WTC11 (cell line): ENCODE measurements around the gene LOC128125822.
A peak's percentile ranks its signal among the peaks of the same experiment; 100 is the strongest.
"Not testable (repeated sequence)": the region's sequence is repeated elsewhere in the genome, so short reads cannot be mapped to it uniquely, and the experiment has no call there.

Experiments used
- ATAC-seq: fragments of 200-7000 bp; cut with Tn5 transposase; 2 replicates; pipeline ENCODE4 v1.10.0; 2021; ENCODE audit warnings: mild to moderate bottlenecking, moderate library complexity
- CTCF ChIA-PET: fragments of 300-600 bp; sonication (Branson Sonifier 250); formaldehyde crosslinking; loops from one replicate; lab custom pipeline; 2021; ENCODE audit warnings: antibody characterized with exemption; lab: Charles Lee
- POLR2A ChIA-PET: fragments of 350-600 bp; sonication (Branson Sonifier 250); formaldehyde crosslinking; loops from one replicate; lab custom pipeline; 2021; ENCODE audit warnings: antibody characterized with exemption; lab: Charles Lee
- DNase-seq: peaks from one replicate; pipeline ENCODE4 v3.0.0; 2021; ENCODE audit warnings: low spot score
- H3K27ac Mint-ChIP-seq: 2 replicates; pipeline ENCODE4 v1.8.0; 2021; ENCODE audit warnings: mixed read lengths
- H3K27me3 Mint-ChIP-seq: 2 replicates; pipeline ENCODE4 v1.8.0; 2021; ENCODE audit warnings: low read depth, mild to moderate bottlenecking, moderate library complexity, mixed read lengths
- H3K36me3 Mint-ChIP-seq: 2 replicates; pipeline ENCODE4 v1.8.0; 2021; ENCODE audit warnings: mixed read lengths
- H3K4me1 Mint-ChIP-seq: 2 replicates; pipeline ENCODE4 v1.8.0; 2022; ENCODE audit warnings: mixed read lengths
- H3K4me3 Mint-ChIP-seq: 2 replicates; pipeline ENCODE4 v1.8.0; 2021; ENCODE audit warnings: mild to moderate bottlenecking, moderate library complexity, mixed read lengths
- H3K9me3 Mint-ChIP-seq: 2 replicates; pipeline ENCODE4 v1.8.0; 2021; ENCODE audit warnings: mixed read lengths
- CREB1 ChIP-seq: sonication (generic); formaldehyde crosslinking; IDR thresholded peaks from 2 replicates; pipeline ENCODE4 v1.8.0; 2023; ENCODE audit warnings: mild to moderate bottlenecking, missing genetic modification reagents
- CREM ChIP-seq: sonication (generic); formaldehyde crosslinking; IDR thresholded peaks from 2 replicates; pipeline ENCODE4 v1.8.1; 2022; ENCODE audit warnings: mild to moderate bottlenecking, missing genetic modification reagents, moderate library complexity
- ELF4 ChIP-seq: sonication (generic); formaldehyde crosslinking; IDR thresholded peaks from 2 replicates; pipeline ENCODE4 v1.8.1; 2022; ENCODE audit warnings: low read depth, mild to moderate bottlenecking, moderate library complexity, missing genetic modification reagents
- ETV6 ChIP-seq: sonication (generic); formaldehyde crosslinking; IDR thresholded peaks from 2 replicates; pipeline ENCODE4 v1.8.1; 2022; ENCODE audit warnings: mild to moderate bottlenecking, missing genetic modification reagents
- GABPB1 ChIP-seq: sonication (generic); formaldehyde crosslinking; IDR thresholded peaks from 2 replicates; pipeline ENCODE4 v1.8.1; 2023; ENCODE audit warnings: mild to moderate bottlenecking, missing genetic modification reagents
- GRHL2 ChIP-seq: fragments of 250-450 bp; sonication (Bioruptor Pico); IDR thresholded peaks from 2 replicates; pipeline ENCODE4 v1.8.0; 2022; ENCODE audit warnings: mild to moderate bottlenecking, moderate library complexity; ENCODE audit not compliant: insufficient replicate concordance, severe bottlenecking
- IRF1 ChIP-seq: sonication (generic); formaldehyde crosslinking; IDR thresholded peaks from 2 replicates; pipeline ENCODE4 v1.8.0; 2023; ENCODE audit warnings: missing genetic modification reagents
- MXD4 ChIP-seq: fragments of 250-450 bp; sonication (Bioruptor Pico); IDR thresholded peaks from 2 replicates; pipeline ENCODE4 v1.8.0; 2021; ENCODE audit warnings: mild to moderate bottlenecking, moderate library complexity, borderline replicate concordance
- NFE2L1 ChIP-seq: sonication (generic); formaldehyde crosslinking; IDR thresholded peaks from 2 replicates; pipeline ENCODE4 v1.8.1; 2023; ENCODE audit warnings: missing genetic modification reagents
- NR3C1 ChIP-seq: sonication (generic); formaldehyde crosslinking; conservative IDR thresholded peaks from 2 replicates; pipeline ENCODE4 v1.8.1; 2023; ENCODE audit warnings: low read depth, mild to moderate bottlenecking, missing genetic modification reagents
- PREB ChIP-seq: sonication (generic); formaldehyde crosslinking; IDR thresholded peaks from 2 replicates; pipeline ENCODE4 v1.8.1; 2022; ENCODE audit warnings: mild to moderate bottlenecking, missing genetic modification reagents, moderate library complexity, borderline replicate concordance
- RELA ChIP-seq: sonication (generic); formaldehyde crosslinking; IDR thresholded peaks from 2 replicates; pipeline ENCODE4 v1.8.1; 2022; ENCODE audit warnings: missing genetic modification reagents, mild to moderate bottlenecking, borderline replicate concordance
- SP1 ChIP-seq: sonication (generic); formaldehyde crosslinking; conservative IDR thresholded peaks from 2 replicates; pipeline ENCODE4 v1.8.1; 2022; ENCODE audit warnings: missing genetic modification reagents
- USF1 ChIP-seq: sonication (generic); formaldehyde crosslinking; IDR thresholded peaks from 2 replicates; pipeline ENCODE4 v1.8.0; 2022; ENCODE audit warnings: mild to moderate bottlenecking, missing genetic modification reagents
- ZBTB21 ChIP-seq: sonication (generic); formaldehyde crosslinking; IDR thresholded peaks from 2 replicates; pipeline ENCODE4 v1.8.1; 2023; ENCODE audit warnings: mild to moderate bottlenecking, missing genetic modification reagents, borderline replicate concordance
- ZNF423 ChIP-seq: fragments of 250-450 bp; sonication (Bioruptor Pico); IDR thresholded peaks from 2 replicates; pipeline ENCODE4 v2.1.2; 2022; ENCODE audit warnings: mild to moderate bottlenecking, moderate library complexity
- TF ChIP-seq, protein P1 (sequence below): fragments of 250-450 bp; sonication (Bioruptor Pico); IDR thresholded peaks from 2 replicates; pipeline ENCODE4 v2.1.2; 2022; ENCODE audit warnings: mild to moderate bottlenecking, moderate library complexity
- TF ChIP-seq, protein P2 (sequence below): sonication (generic); formaldehyde crosslinking; IDR thresholded peaks from 2 replicates; pipeline ENCODE4 v1.8.0; 2022; ENCODE audit warnings: mild to moderate bottlenecking, missing genetic modification reagents
- TF ChIP-seq, protein P3 (sequence below): fragments of 250-450 bp; sonication (Bioruptor Pico); IDR thresholded peaks from 2 replicates; pipeline ENCODE4 v1.9.0; 2021; ENCODE audit warnings: mild to moderate bottlenecking, borderline replicate concordance
- TF ChIP-seq, protein P4 (sequence below): fragments of 250-450 bp; sonication (Bioruptor Pico); IDR thresholded peaks from 2 replicates; pipeline ENCODE4 v1.9.0; 2021; ENCODE audit warnings: moderate library complexity, mild to moderate bottlenecking, inconsistent platforms, borderline replicate concordance
- TF ChIP-seq, protein P5 (sequence below): sonication (generic); formaldehyde crosslinking; conservative IDR thresholded peaks from 2 replicates; pipeline ENCODE4 v1.8.1; 2023; ENCODE audit warnings: mild to moderate bottlenecking, low read depth, missing genetic modification reagents, moderate library complexity

The LOC128125822 gene

GRCh38 chr6:63572044-63572746 lies at the start of gene LOC128125822, which contains the start of gene PTP4A1 (continued):
- TF ChIP-seq, protein P1, sequence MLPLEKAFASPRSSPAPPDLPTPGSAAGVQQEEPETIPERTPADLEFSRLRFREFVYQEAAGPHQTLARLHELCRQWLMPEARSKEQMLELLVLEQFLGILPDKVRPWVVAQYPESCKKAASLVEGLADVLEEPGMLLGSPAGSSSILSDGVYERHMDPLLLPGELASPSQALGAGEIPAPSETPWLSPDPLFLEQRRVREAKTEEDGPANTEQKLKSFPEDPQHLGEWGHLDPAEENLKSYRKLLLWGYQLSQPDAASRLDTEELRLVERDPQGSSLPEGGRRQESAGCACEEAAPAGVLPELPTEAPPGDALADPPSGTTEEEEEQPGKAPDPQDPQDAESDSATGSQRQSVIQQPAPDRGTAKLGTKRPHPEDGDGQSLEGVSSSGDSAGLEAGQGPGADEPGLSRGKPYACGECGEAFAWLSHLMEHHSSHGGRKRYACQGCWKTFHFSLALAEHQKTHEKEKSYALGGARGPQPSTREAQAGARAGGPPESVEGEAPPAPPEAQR (CRISPR knock-in tag), result no peak
- TF ChIP-seq SP1, result peak; percentile 92
- no peak for TF ChIP-seq PREB (CRISPR knock-in tag)
- no peak for TF ChIP-seq NR3C1
- TF ChIP-seq ZNF423, result no peak
- TF ChIP-seq CREB1, result no peak
- TF ChIP-seq NFE2L1 (CRISPR knock-in tag), result peak; percentile 86
- TF ChIP-seq, protein P2, sequence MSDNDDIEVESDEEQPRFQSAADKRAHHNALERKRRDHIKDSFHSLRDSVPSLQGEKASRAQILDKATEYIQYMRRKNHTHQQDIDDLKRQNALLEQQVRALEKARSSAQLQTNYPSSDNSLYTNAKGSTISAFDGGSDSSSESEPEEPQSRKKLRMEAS (CRISPR knock-in tag), result peak; percentile 44; the same call in 1 of the 2 replicates
- TF ChIP-seq USF1 (CRISPR knock-in tag), result peak; percentile 40; the same call in 1 of the 2 replicates
- TF ChIP-seq CREM, result peak; percentile 31
- TF ChIP-seq ELF4 (CRISPR knock-in tag), result no peak
- TF ChIP-seq IRF1 (CRISPR knock-in tag), result no peak
- TF ChIP-seq RELA (CRISPR knock-in tag), result no peak

DNA sequence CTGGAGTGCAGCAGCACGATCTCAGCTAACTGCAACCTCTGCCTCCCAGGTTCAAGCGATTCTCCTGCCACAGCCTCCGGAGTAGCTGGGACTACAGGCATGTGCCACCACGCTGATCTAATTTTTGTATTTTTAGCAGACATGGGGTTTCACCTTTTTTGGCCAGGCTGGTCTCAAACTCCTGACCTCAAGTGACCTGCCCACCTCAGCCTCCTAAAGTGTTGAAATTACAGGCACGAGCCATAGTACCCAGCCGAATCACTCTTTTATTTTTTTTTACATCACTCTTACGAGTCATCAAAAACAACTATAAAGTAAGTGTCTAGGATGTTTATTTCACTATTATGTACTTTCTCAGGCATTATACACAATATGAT lies 49.4 kb upstream of the LOC128125822 start:
- ATAC-seq, CTCF ChIA-PET, H3K4me1 Mint-ChIP-seq, H3K36me3 Mint-ChIP-seq, DNase-seq, H3K27ac Mint-ChIP-seq, H3K4me3 Mint-ChIP-seq: not testable (repeated sequence)
- H3K9me3 Mint-ChIP-seq, result peaks cover 15% of the 10 kb centered on the region
- POLR2A ChIA-PET, result interaction anchor here (0.7 kb wide), 1 partner anchor 735 kb away, joined by 3 read pairs; no protein-coding TSS in a partner anchor
- peaks cover 10% of the 10 kb centered on the region for H3K27me3 Mint-ChIP-seq

GRCh38 chr6:63523630-63524029 lies 48.6 kb upstream of the LOC128125822 start:
- POLR2A ChIA-PET, result no interaction called here
- Mint-ChIP-seq H3K36me3 (no peaks in the 10 kb centered on the region; the same call in 1 of the 2 replicates), H3K4me3 (no peak overlapping the region), H3K27ac (no peak overlapping the region), H3K27me3 (peaks cover 10% of the 10 kb centered on the region), H3K9me3 (peaks cover 15% of the 10 kb centered on the region), H3K4me1 (no peaks in the 10 kb centered on the region)
- DNase-seq, result no peak
- CTCF ChIA-PET, result no interaction called here
- ATAC-seq, result no peak
- TF ChIP-seq, protein P3, sequence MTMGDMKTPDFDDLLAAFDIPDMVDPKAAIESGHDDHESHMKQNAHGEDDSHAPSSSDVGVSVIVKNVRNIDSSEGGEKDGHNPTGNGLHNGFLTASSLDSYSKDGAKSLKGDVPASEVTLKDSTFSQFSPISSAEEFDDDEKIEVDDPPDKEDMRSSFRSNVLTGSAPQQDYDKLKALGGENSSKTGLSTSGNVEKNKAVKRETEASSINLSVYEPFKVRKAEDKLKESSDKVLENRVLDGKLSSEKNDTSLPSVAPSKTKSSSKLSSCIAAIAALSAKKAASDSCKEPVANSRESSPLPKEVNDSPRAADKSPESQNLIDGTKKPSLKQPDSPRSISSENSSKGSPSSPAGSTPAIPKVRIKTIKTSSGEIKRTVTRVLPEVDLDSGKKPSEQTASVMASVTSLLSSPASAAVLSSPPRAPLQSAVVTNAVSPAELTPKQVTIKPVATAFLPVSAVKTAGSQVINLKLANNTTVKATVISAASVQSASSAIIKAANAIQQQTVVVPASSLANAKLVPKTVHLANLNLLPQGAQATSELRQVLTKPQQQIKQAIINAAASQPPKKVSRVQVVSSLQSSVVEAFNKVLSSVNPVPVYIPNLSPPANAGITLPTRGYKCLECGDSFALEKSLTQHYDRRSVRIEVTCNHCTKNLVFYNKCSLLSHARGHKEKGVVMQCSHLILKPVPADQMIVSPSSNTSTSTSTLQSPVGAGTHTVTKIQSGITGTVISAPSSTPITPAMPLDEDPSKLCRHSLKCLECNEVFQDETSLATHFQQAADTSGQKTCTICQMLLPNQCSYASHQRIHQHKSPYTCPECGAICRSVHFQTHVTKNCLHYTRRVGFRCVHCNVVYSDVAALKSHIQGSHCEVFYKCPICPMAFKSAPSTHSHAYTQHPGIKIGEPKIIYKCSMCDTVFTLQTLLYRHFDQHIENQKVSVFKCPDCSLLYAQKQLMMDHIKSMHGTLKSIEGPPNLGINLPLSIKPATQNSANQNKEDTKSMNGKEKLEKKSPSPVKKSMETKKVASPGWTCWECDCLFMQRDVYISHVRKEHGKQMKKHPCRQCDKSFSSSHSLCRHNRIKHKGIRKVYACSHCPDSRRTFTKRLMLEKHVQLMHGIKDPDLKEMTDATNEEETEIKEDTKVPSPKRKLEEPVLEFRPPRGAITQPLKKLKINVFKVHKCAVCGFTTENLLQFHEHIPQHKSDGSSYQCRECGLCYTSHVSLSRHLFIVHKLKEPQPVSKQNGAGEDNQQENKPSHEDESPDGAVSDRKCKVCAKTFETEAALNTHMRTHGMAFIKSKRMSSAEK (CRISPR knock-in tag), result no peak
- TF ChIP-seq ZBTB21 (CRISPR knock-in tag) (no peak), ETV6 (CRISPR knock-in tag) (no peak), MXD4 (CRISPR knock-in tag) (no peak), GABPB1 (CRISPR knock-in tag) (no peak), GRHL2 (no peak)
- TF ChIP-seq, protein P4, sequence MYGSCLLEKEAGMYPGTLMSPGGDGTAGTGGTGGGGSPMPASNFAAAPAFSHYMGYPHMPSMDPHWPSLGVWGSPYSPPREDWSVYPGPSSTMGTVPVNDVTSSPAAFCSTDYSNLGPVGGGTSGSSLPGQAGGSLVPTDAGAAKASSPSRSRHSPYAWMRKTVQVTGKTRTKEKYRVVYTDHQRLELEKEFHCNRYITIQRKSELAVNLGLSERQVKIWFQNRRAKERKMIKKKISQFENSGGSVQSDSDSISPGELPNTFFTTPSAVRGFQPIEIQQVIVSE (CRISPR knock-in tag), result no peak
- TF ChIP-seq, protein P5, sequence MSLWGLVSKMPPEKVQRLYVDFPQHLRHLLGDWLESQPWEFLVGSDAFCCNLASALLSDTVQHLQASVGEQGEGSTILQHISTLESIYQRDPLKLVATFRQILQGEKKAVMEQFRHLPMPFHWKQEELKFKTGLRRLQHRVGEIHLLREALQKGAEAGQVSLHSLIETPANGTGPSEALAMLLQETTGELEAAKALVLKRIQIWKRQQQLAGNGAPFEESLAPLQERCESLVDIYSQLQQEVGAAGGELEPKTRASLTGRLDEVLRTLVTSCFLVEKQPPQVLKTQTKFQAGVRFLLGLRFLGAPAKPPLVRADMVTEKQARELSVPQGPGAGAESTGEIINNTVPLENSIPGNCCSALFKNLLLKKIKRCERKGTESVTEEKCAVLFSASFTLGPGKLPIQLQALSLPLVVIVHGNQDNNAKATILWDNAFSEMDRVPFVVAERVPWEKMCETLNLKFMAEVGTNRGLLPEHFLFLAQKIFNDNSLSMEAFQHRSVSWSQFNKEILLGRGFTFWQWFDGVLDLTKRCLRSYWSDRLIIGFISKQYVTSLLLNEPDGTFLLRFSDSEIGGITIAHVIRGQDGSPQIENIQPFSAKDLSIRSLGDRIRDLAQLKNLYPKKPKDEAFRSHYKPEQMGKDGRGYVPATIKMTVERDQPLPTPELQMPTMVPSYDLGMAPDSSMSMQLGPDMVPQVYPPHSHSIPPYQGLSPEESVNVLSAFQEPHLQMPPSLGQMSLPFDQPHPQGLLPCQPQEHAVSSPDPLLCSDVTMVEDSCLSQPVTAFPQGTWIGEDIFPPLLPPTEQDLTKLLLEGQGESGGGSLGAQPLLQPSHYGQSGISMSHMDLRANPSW, result no peak
